ENCODE measurements around the gene GRK1. TPM values are rescaled to one million over a fixed set of nuclear protein-coding genes. Genes with fewer than 3 reads are reported as not detected.

Gene GRK1
- total RNA-seq, 2 experiments from 2014 or later, result not detected

DNA sequence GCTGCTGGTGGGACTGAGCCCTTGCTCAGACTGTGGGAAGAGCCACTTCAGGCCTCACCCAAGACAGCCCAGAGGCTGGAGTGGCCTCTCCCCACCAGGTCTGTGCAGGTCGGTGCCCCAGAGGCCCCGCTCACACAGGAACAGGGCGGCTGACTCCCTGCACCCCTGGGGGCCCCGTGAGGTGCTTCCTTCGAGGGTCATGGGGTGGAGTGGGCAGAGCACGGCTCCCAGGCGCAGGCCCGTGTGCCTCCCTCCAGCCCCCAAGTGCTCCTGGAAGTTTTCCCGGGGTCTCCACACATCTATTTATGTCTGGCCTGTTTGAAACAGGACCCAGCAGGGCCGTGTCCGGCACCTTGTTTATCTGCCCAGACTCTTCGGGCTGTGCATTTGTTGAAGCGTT lies 82.5 kb downstream of the GRK1 start:
- Histone ChIP-seq H3K4me3 (ENCODE audit: low read length) (no peak overlapping the region), H3K36me3 (ENCODE audit: insufficient read depth, low read length) (no peaks in the 10 kb centered on the region), H3K27me3 (ENCODE audit: control insufficient read depth in 1 of 2, insufficient read depth in 2 of 2, low read length in 2 of 2) (no peaks in the 10 kb centered on the region), H3K9me3 (ENCODE audit: control insufficient read depth in 1 of 2, insufficient read depth in 1 of 2, low read length in 2 of 2) (no peaks in the 10 kb centered on the region), H3K4me1 (ENCODE audit: insufficient read depth, low read length) (no peaks in the 10 kb centered on the region), H3K27ac (ENCODE audit: low read depth in 1 of 2, low read length in 2 of 2) (no peak overlapping the region)
- no peaks in the 10 kb centered on the region for H3K4me1 Mint-ChIP-seq (ENCODE audit: low read depth)
- no peaks in the 10 kb centered on the region for H3K9me3 Mint-ChIP-seq
- ChIA-PET POLR2A (no interaction called here), CTCF (no interaction called here)
- H3K27ac Mint-ChIP-seq, result no peak overlapping the region
- ATAC-seq (ENCODE audit: poor library complexity), result no peak
- H3K27me3 Mint-ChIP-seq, result peaks cover 15% of the 10 kb centered on the region
- H3K4me3 Mint-ChIP-seq, result no peak overlapping the region
- TF ChIP-seq, protein P1, sequence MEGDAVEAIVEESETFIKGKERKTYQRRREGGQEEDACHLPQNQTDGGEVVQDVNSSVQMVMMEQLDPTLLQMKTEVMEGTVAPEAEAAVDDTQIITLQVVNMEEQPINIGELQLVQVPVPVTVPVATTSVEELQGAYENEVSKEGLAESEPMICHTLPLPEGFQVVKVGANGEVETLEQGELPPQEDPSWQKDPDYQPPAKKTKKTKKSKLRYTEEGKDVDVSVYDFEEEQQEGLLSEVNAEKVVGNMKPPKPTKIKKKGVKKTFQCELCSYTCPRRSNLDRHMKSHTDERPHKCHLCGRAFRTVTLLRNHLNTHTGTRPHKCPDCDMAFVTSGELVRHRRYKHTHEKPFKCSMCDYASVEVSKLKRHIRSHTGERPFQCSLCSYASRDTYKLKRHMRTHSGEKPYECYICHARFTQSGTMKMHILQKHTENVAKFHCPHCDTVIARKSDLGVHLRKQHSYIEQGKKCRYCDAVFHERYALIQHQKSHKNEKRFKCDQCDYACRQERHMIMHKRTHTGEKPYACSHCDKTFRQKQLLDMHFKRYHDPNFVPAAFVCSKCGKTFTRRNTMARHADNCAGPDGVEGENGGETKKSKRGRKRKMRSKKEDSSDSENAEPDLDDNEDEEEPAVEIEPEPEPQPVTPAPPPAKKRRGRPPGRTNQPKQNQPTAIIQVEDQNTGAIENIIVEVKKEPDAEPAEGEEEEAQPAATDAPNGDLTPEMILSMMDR (IDR thresholded peaks at IDR 0.05), result no peak
- no peaks in the 10 kb centered on the region for H3K36me3 Mint-ChIP-seq (ENCODE audit: low read depth)
- intact Hi-C loops (cut with DNase I, micrococcal nuclease), result no loop called here
- no peak for DNase-seq

DNA sequence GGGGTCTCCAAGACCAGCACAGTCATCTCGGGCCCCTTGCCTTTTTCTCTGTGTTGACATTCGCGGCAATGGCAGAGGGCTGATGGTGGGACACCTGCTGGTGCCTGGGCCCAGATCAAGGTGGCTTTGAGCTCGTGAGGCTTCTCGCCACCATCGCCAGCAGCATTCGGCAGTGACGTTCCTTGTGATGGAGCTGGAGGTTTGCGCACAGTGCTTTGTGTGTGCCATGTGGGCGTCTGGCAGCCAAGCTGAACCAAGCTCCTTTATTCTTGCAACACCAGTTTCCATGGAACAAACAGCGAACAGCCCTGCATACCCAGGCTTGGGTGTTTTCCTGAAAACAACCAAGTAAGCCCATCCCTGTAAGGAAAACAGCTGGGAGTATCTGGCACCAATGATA lies 82.9 kb downstream of the GRK1 start:
- Histone ChIP-seq H3K27me3 (ENCODE audit: control insufficient read depth in 1 of 2, insufficient read depth in 2 of 2, low read length in 2 of 2) (no peaks in the 10 kb centered on the region), H3K36me3 (ENCODE audit: insufficient read depth, low read length) (no peaks in the 10 kb centered on the region), H3K9me3 (ENCODE audit: control insufficient read depth in 1 of 2, insufficient read depth in 1 of 2, low read length in 2 of 2) (no peaks in the 10 kb centered on the region), H3K4me3 (ENCODE audit: low read length) (no peak overlapping the region), H3K4me1 (ENCODE audit: insufficient read depth, low read length) (no peaks in the 10 kb centered on the region), H3K27ac (ENCODE audit: low read depth in 1 of 2, low read length in 2 of 2) (no peak overlapping the region)
- intact Hi-C loops (cut with DNase I, micrococcal nuclease), result no loop called here
- Mint-ChIP-seq H3K27me3 (peaks cover 11% of the 10 kb centered on the region), H3K9me3 (no peaks in the 10 kb centered on the region), H3K4me1 (ENCODE audit: low read depth) (no peaks in the 10 kb centered on the region), H3K4me3 (no peak overlapping the region), H3K27ac (no peak overlapping the region), H3K36me3 (ENCODE audit: low read depth) (no peaks in the 10 kb centered on the region)
- ATAC-seq (ENCODE audit: poor library complexity), result no peak
- no peak for DNase-seq
- CTCF ChIA-PET, result no interaction called here
- TF ChIP-seq, protein P1 (IDR thresholded peaks at IDR 0.05), result no peak
- POLR2A ChIA-PET, result no interaction called here

DNA sequence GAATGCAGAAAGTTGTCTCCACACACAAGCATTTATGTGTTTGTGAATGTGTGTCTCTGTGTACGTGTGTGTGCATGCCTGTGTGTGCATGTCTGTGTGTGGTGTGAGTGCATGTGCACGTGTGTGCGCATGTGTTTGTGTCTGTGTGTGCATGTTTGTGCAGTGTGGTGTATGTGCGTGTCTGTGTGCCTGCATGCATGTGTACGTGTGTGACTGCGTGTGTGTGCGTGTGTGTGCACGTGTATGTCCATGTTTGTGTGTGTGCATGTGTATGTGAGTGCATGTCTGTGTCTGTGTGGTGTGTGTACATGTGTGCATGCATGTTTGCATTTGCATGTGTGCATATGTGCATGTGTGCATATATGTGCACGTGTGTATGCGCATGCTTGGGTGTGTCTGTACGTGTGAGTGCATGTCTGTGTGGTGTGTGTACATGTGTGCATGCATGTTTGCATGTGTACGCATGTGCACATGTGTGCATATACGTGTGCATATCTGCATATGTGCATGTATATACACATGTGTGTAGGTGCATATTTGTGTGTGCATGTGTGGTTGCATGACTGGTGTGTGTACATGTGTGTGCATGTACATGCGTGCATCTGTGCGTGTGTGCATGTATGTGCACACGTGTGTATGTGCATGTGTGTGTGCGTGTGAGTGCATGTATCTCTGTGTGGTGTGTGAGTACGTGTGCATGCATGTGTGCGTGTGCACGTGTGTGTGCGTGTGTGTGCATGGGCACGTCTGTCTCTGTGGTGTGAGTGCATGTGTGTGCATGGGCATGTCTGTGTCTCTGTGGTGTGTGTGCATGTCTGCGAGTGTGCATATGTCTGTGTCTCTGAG lies 83.8 kb downstream of the GRK1 start:
- no peaks in the 10 kb centered on the region for H3K9me3 Mint-ChIP-seq
- CTCF ChIA-PET, result no interaction called here
- H3K4me1 Mint-ChIP-seq (ENCODE audit: low read depth), result no peaks in the 10 kb centered on the region
- H3K27me3 ChIP-seq (ENCODE audit: control insufficient read depth in 1 of 2, insufficient read depth in 2 of 2, low read length in 2 of 2), result no peaks in the 10 kb centered on the region
- no peak for DNase-seq
- no peaks in the 10 kb centered on the region for H3K4me1 ChIP-seq (ENCODE audit: insufficient read depth, low read length)
- no peak for ATAC-seq (ENCODE audit: poor library complexity)
- no peak overlapping the region for H3K27ac Mint-ChIP-seq
- POLR2A ChIA-PET, result no interaction called here
- intact Hi-C loops (cut with DNase I, micrococcal nuclease), result no loop called here
- no peak overlapping the region for H3K4me3 Mint-ChIP-seq
- TF ChIP-seq, protein P1 (IDR thresholded peaks at IDR 0.05), result no peak
- H3K27ac ChIP-seq (ENCODE audit: low read depth in 1 of 2, low read length in 2 of 2), result no peak overlapping the region
- H3K9me3 ChIP-seq (ENCODE audit: control insufficient read depth in 1 of 2, insufficient read depth in 1 of 2, low read length in 2 of 2), result no peaks in the 10 kb centered on the region
- H3K27me3 Mint-ChIP-seq, result peaks cover 6% of the 10 kb centered on the region
- no peaks in the 10 kb centered on the region for H3K36me3 ChIP-seq (ENCODE audit: insufficient read depth, low read length)
- H3K36me3 Mint-ChIP-seq (ENCODE audit: low read depth), result no peaks in the 10 kb centered on the region
- no peak overlapping the region for H3K4me3 ChIP-seq (ENCODE audit: low read length)
